ENCODE results near the gene RAP1A.
"Not testable (repeated sequence)": the region's sequence is repeated elsewhere in the genome, so short reads cannot be mapped to it uniquely, and the experiment has no call there.

RAP1A gene

DNA sequence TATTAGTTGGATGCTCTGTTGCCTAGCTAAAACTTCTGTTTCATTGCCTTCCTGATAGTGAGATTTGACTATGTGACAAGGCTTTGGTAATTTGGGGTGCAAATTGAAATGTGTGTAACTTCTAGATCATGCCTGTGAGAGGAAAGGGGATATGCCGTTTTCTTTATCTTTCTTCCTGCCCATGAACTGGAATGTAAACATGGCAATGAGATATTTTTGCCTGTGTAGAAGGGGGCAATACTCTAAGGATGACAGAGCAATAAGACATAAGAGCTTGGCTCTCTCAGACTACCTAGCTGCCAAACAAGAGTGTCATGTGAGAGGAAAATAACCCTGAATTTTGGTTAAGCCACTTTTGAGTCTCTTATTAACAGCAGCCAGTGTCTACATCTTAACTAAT lies 49.7 kb downstream of the RAP1A start:
- H3K36me3 Mint-ChIP-seq (ENCODE audit: insufficient read depth): peaks cover 17% of the 10 kb centered on the region
- DNase-seq: no peak
- no peaks in the 10 kb centered on the region for H3K9me3 Mint-ChIP-seq
- no peak overlapping the region for H3K4me3 Mint-ChIP-seq
- peak overlapping the region; percentile 77 to 87 for H3K27ac Mint-ChIP-seq
- peaks cover 55 to 75% of the 10 kb centered on the region in 2 donors for H3K4me1 Mint-ChIP-seq (ENCODE audit: low read depth in 2 of 2)
- no peak for ATAC-seq (replicated peaks)
- no peaks in the 10 kb centered on the region for H3K27me3 Mint-ChIP-seq

DNA sequence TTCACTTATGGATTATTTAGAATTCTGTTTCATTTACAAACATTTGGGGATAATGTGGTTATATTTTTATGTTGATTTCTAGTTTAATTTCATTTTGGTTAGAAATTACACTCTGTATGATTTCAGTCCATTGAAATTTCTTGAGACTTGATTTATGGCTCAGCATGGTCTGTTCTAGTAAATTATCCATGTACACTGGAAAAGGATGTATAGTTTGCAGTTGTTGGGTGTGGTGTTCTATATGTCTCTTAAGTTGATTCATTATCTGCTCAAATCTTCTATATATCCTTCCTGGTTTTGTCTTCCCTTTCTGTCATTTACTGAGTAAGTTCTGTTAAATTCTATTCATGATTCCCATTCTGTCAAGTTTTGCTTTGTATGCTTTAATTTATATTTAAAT lies 52.3 kb downstream of the RAP1A start:
- Mint-ChIP-seq H3K27ac (peak overlapping the region; percentile 80 to 87), H3K36me3 (ENCODE audit: insufficient read depth) (peaks cover 23% of the 10 kb centered on the region), H3K4me3 (peak overlapping the region in 1 of 2 donors; percentile 49), H3K4me1 (ENCODE audit: low read depth in 2 of 2) (peaks cover 53 to 66% of the 10 kb centered on the region in 2 donors), H3K27me3 (no peaks in the 10 kb centered on the region), H3K9me3 (peaks cover 0 to 7% of the 10 kb centered on the region in 2 donors)
- no peak for ATAC-seq (replicated peaks)
- no peak for DNase-seq

DNA sequence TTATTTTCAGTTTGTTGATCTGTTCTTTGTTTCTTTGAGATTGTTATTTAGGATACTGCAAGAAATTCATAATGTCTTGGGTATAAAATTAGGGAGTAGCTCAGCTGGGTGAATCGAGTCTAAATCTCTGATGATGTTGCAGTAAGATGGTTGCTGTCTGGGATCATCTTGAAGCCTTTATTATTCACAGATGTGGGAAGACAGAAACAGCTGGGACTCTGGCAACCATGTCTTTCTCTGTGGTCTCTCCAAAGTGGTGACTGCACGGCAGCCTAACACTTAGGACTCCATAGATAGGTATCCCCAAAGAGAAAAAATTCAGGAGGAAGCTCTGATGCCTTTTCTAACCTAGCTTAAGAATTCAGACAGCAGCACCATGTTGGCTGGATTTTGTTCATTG lies 52.7 kb downstream of the RAP1A start:
- H3K27ac Mint-ChIP-seq: peak overlapping the region; percentile 50 to 80
- H3K27me3 Mint-ChIP-seq: no peaks in the 10 kb centered on the region
- peaks cover 0 to 7% of the 10 kb centered on the region in 2 donors for H3K9me3 Mint-ChIP-seq
- DNase-seq (no peak), ATAC-seq (replicated peaks) (no peak)
- peak overlapping the region in 1 of 2 donors; percentile 49 for H3K4me3 Mint-ChIP-seq
- peaks cover 24% of the 10 kb centered on the region for H3K36me3 Mint-ChIP-seq (ENCODE audit: insufficient read depth)
- peaks cover 52 to 66% of the 10 kb centered on the region in 2 donors for H3K4me1 Mint-ChIP-seq (ENCODE audit: low read depth in 2 of 2)

DNA sequence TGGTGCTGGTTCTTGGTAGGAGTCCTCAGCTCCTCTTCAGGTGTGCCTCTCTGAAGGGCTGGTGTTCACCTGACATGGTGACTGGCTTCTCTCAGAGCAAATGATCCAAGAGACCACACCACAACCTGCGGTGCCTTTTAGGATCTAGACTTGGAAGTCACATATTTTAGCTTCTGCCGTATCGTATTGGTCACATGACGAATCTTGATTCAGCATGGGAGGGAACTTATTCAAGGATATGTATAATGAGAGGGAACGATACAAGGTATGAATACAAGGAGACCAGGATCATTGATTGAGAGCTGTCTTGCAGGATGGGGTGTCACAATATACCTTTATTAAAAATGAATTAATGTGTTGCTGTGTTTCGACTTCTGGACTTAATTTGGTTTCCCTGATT lies 58.0 kb downstream of the RAP1A start:
- H3K4me3 Mint-ChIP-seq: no peak overlapping the region
- H3K36me3 Mint-ChIP-seq (ENCODE audit: insufficient read depth): peaks cover 23% of the 10 kb centered on the region
- H3K9me3 Mint-ChIP-seq: peaks cover 0 to 7% of the 10 kb centered on the region in 2 donors
- peaks cover 25 to 43% of the 10 kb centered on the region in 2 donors for H3K4me1 Mint-ChIP-seq (ENCODE audit: low read depth in 2 of 2)
- H3K27ac Mint-ChIP-seq: no peak overlapping the region
- no peak for DNase-seq
- ATAC-seq (replicated peaks): no peak
- no peaks in the 10 kb centered on the region for H3K27me3 Mint-ChIP-seq

DNA sequence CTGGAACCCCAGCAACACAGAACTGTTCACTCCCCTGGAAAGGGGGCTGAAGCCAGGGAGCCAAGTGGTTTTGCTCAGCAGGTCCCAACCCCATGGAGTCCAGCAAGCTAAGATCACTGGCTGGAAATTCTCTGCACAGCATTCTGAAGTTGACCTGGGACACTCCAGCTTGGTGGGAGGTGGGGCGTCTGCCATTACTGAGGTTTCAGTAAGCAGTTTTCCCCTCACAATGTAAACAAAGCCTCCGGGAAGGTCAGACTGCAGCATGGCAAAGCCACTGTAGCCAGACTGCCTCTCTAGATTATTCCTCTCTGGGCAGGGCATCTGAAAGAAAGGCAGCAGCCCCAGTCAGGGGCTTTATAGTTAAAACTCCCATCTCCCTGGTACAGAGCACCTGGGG lies 60.0 kb downstream of the RAP1A start:
- Mint-ChIP-seq H3K27ac (no peak overlapping the region), H3K27me3 (no peaks in the 10 kb centered on the region), H3K36me3 (ENCODE audit: insufficient read depth) (peaks cover 23% of the 10 kb centered on the region), H3K4me1 (ENCODE audit: low read depth in 2 of 2) (peaks cover 22 to 46% of the 10 kb centered on the region in 2 donors), H3K9me3 (peaks cover 3 to 14% of the 10 kb centered on the region in 2 donors), H3K4me3 (no peak overlapping the region)
- DNase-seq: no peak
- no peak for ATAC-seq (replicated peaks)

DNA sequence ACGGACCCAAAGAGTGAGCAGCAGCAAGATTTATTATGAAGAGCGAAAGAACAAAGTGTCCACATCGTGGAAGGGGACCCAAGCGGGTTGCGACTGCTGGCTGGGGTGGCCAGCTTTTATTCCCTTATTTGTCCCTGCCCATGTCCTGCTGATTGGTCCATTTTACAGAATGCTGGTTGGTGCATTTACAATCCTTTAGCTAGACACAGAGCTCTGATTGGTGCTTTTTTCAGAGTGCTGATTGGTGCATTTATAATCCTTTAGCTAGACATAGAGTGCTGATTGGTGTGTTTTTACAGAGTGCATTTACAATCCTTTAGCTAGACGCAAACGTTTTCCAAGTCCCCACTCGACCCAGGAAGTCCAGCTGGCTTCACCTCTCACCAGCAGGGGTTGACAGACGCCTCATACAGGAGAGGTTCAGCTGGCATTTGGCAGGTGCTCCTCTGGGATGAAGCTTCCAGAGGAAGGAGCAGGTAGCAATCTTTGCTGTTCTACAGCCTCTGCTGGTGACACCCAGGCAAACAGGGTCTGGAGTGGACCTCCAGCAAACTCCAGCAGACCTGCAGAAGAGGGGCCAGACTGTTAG lies 60.7 kb downstream of the RAP1A start:
- H3K4me1 Mint-ChIP-seq (ENCODE audit: low read depth in 2 of 2): peaks cover 18 to 47% of the 10 kb centered on the region in 2 donors
- H3K36me3 Mint-ChIP-seq (ENCODE audit: insufficient read depth): peaks cover 21% of the 10 kb centered on the region
- not testable (repeated sequence) for H3K4me3 Mint-ChIP-seq; DNase-seq; H3K27me3 Mint-ChIP-seq; ATAC-seq (replicated peaks)
- peak overlapping the region in 1 of 2 donors; percentile 84 for H3K27ac Mint-ChIP-seq
- peaks cover 3 to 14% of the 10 kb centered on the region in 2 donors for H3K9me3 Mint-ChIP-seq

DNA sequence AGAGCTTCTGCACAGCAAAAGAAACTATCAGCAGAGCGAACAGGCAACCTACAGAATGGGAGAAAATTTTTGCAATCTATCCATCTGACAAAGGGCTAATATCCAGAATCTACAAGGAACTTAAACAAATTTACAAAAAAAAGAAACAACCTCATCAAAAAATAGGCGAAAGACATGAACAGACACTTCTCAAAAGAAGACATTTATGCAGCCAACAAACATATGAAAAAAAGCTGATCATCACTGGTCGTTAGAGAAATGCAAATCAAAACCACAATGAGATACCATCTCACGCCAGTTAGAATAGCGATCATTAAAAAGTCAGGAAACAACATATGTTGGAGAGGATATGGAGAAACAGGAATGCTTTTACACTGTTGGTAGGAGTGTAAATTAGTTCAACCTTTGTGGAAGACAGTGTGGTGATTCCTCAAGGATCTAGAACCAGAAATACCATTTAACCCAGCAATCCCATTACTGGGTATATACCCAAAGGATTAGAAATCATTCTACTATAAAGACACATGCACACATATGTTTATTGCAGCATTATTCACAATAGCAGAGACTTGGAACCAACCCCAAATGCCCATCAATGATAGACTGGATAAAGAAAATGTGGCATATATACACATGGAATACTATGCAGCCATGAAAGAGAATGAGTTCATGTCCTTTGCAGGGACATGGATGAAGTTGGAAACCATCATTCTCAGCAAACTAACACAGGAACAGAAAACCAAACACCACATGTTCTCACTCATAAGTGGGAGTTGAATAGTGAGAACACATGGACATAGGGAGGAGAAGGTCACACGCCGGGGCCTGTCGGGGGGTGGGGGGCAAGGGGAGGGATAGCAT lies 65.9 kb downstream of the RAP1A start:
- ATAC-seq (replicated peaks); H3K27me3 Mint-ChIP-seq; DNase-seq; H3K4me3 Mint-ChIP-seq; H3K9me3 Mint-ChIP-seq; H3K36me3 Mint-ChIP-seq (ENCODE audit: insufficient read depth): not testable (repeated sequence)
- Mint-ChIP-seq H3K4me1 (ENCODE audit: low read depth in 2 of 2) (peaks cover 18 to 75% of the 10 kb centered on the region in 2 donors), H3K27ac (peak overlapping the region in 1 of 2 donors; percentile 83)

DNA sequence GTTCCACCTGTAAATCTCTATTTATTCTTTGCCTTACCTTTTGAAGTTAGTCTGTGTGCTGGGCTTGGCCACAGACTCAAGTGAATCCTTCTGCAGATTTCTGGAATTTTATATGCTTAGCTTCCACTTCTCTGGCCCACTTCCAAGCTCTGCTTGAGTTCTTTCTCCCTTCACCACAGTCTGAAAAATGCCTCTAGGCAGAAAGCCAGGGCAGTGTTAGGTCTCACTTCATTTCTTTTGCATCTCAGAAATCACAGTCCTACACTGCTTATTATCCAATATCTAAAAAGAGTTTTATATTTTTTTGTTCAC lies 70.7 kb downstream of the RAP1A start:
- Mint-ChIP-seq H3K36me3 (ENCODE audit: insufficient read depth) (peaks cover 26% of the 10 kb centered on the region), H3K9me3 (no peaks in the 10 kb centered on the region), H3K4me3 (peak overlapping the region in 1 of 2 donors; percentile 21), H3K27me3 (no peaks in the 10 kb centered on the region), H3K4me1 (ENCODE audit: low read depth in 2 of 2) (peaks cover 24 to 70% of the 10 kb centered on the region in 2 donors), H3K27ac (peak overlapping the region; percentile 11 to 42)
- no peak for DNase-seq
- no peak for ATAC-seq (replicated peaks)

DNA sequence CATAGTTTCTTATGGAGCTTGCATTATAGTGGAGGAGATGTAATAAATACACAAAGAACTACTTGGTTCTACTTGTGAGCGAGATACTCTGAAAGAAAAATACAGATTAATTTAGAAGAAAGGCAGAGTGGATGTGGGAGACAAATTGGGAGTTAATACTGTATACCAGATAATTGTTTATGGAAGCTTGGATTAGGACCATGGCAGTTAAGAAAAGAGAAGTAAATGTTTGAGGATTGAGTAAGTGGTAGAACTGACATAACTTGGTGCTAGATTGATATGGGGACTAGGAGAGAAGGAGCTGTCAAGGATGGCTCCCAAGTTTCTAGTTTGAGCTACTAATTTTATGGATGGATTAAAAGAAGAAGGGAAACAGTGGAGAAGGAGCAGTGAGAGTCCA lies 72.3 kb downstream of the RAP1A start:
- ATAC-seq (replicated peaks) (no peak), DNase-seq (no peak)
- no peak overlapping the region for H3K4me3 Mint-ChIP-seq
- H3K27me3 Mint-ChIP-seq: no peaks in the 10 kb centered on the region
- H3K27ac Mint-ChIP-seq: peak overlapping the region; percentile 2 to 33
- H3K9me3 Mint-ChIP-seq: no peaks in the 10 kb centered on the region
- peaks cover 28% of the 10 kb centered on the region for H3K36me3 Mint-ChIP-seq (ENCODE audit: insufficient read depth)
- peaks cover 20 to 65% of the 10 kb centered on the region in 2 donors for H3K4me1 Mint-ChIP-seq (ENCODE audit: low read depth in 2 of 2)

DNA sequence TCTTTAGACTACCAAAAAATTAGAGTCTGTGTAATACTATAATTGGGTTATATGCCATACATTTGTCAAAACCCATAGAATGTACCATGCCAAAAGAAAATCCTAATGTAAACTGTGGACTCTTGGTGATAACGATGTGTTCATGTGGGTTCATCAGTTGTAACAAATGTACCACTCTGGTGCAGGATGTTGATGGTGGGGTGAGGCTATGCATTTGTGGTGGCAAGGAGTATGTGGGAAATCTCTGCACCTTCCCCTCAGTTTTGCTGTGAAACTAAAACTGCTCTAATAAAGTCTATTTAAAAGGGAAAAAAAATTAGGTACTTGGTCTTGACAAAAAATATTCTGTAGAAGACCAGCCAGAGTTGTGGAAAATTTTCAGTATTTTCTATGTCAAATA lies 76.2 kb downstream of the RAP1A start:
- Mint-ChIP-seq H3K27ac (peak overlapping the region in 1 of 2 donors; percentile 9), H3K4me1 (ENCODE audit: low read depth in 2 of 2) (peaks cover 12 to 46% of the 10 kb centered on the region in 2 donors)
- peak; percentile 77 for ATAC-seq (replicated peaks)

DNA sequence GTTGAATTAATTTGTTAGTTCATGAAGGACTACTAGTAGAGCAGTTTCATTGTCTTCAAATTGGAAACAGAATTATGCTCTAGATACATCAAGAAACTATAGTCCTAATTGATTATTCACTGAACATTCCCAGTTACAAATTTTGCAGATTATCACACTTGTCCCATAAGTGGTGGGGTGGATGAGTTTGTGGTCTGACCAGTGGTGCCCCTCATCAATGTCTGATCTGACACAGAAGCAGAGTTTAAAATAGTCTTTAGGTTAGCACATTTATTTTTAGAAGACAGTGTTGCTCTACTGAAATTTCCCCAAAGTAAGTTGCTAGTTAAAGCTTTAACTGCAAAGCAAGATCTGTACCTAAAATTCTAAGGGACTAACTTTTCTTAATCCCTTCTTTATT lies 76.7 kb downstream of the RAP1A start:
- no peaks in the 10 kb centered on the region for H3K27me3 Mint-ChIP-seq
- no peaks in the 10 kb centered on the region for H3K9me3 Mint-ChIP-seq
- ATAC-seq (replicated peaks) (no peak), DNase-seq (no peak)
- no peak overlapping the region for H3K4me3 Mint-ChIP-seq
- H3K4me1 Mint-ChIP-seq (ENCODE audit: low read depth in 2 of 2): peaks cover 13 to 51% of the 10 kb centered on the region in 2 donors
- peak overlapping the region in 1 of 2 donors; percentile 9 for H3K27ac Mint-ChIP-seq
- H3K36me3 Mint-ChIP-seq (ENCODE audit: insufficient read depth): peaks cover 69% of the 10 kb centered on the region

More for the DNA sequence above, 76.2 kb downstream of the RAP1A start:
- H3K36me3 Mint-ChIP-seq (ENCODE audit: insufficient read depth): peaks cover 67% of the 10 kb centered on the region
- no peak overlapping the region for H3K4me3 Mint-ChIP-seq
- H3K9me3 Mint-ChIP-seq: no peaks in the 10 kb centered on the region
- no peaks in the 10 kb centered on the region for H3K27me3 Mint-ChIP-seq
- DNase-seq: no peak

DNA sequence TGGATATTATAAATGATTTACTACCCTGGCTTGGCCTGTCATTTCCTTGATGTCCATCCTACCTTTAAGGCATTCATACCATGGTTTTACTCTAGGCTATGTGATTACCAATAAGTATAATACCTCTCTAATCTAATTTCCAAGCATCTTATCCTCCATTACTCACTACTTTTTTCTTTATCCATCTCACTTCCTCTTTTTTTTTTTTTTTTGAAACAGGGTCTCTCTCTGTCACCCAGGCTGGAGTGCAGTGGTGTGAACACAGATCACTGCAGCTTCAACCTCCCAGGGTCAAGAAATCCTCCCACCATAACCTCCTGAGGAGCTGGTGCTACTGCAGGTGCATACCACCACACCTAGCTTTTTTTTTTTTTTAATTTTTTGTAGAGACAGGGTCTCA lies 79.7 kb downstream of the RAP1A start:
- H3K9me3 Mint-ChIP-seq: no peaks in the 10 kb centered on the region
- no peak overlapping the region for H3K4me3 Mint-ChIP-seq
- peak overlapping the region; percentile 70 to 73 for H3K27ac Mint-ChIP-seq
- H3K4me1 Mint-ChIP-seq (ENCODE audit: low read depth in 2 of 2): peaks cover 7 to 35% of the 10 kb centered on the region in 2 donors
- DNase-seq (no peak), ATAC-seq (replicated peaks) (no peak)
- H3K36me3 Mint-ChIP-seq (ENCODE audit: insufficient read depth): peaks cover 70% of the 10 kb centered on the region
- H3K27me3 Mint-ChIP-seq: no peaks in the 10 kb centered on the region

DNA sequence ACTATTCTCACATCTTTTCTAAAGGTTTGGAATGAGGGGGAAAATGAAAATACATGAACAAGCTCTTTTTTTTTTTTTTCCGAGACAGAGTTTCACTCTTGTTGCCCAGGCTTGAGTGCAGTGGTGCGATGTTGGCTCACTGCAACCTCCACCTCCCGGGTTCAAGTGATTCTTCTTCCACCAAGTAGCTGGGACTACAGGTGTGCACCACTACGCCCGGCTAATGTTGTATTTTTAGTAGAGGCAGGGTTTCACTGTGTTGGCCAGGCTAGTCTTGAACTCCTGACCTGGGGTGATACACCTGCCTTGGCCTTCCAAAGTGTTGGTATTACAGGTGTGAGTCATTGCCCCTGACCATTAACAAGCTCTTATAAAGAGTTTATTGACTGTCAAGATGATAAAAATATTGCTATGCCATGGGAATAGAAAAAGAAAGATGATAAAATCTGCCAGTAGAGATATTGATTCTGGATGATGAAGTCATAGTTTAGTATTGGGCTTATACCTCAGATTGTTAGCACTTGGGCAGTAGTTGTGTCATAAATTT lies 83.0 kb downstream of the RAP1A start:
- Mint-ChIP-seq H3K36me3 (ENCODE audit: insufficient read depth) (peaks cover 79% of the 10 kb centered on the region), H3K9me3 (no peaks in the 10 kb centered on the region), H3K27ac (no peak overlapping the region), H3K4me1 (ENCODE audit: low read depth in 2 of 2) (peaks cover 2 to 31% of the 10 kb centered on the region in 2 donors), H3K4me3 (no peak overlapping the region), H3K27me3 (no peaks in the 10 kb centered on the region)
- ATAC-seq (replicated peaks): no peak
- no peak for DNase-seq

DNA sequence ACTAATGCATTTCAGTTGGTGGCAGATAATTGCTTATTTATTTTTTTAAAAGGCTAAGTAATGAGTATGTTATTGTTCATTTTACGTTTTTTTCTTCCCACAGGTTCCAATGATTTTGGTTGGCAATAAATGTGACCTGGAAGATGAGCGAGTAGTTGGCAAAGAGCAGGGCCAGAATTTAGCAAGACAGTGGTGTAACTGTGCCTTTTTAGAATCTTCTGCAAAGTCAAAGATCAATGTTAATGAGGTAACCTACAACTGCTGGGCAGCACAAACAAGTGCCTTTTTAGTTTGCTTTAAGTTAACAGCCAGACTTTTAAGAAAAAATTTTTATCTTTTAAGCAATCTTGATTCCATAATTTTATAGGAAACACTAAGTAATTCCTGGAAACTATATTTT lies 84.7 kb downstream of the RAP1A start:
- peaks cover 2 to 27% of the 10 kb centered on the region in 2 donors for H3K4me1 Mint-ChIP-seq (ENCODE audit: low read depth in 2 of 2)
- H3K27me3 Mint-ChIP-seq: no peaks in the 10 kb centered on the region
- no peak for ATAC-seq (replicated peaks)
- no peak overlapping the region for H3K4me3 Mint-ChIP-seq
- H3K27ac Mint-ChIP-seq: peak overlapping the region in 1 of 2 donors; percentile 54
- peaks cover 76% of the 10 kb centered on the region for H3K36me3 Mint-ChIP-seq (ENCODE audit: insufficient read depth)
- H3K9me3 Mint-ChIP-seq: no peaks in the 10 kb centered on the region
- no peak for DNase-seq
